Fibroblast of peridontal ligament (primary cell): ENCODE data around the gene RPS6KB2.

Source experiments
- DNase-seq: peaks from one replicate; pipeline ENCODE4 v3.0.0-alpha.2; 2010; ENCODE audit errors: extremely low read depth

The RPS6KB2 gene

GRCh38 chr11:67429722-67430121 lies 1.4 kb downstream of the RPS6KB2 start:
- DNase-seq: no peak

- no peak for DNase-seq
These were observed 3.3 kb downstream of the RPS6KB2 start for GRCh38 chr11:67431346-67432249.

- DNase-seq: no peak
These were observed 4.5 kb downstream of the RPS6KB2 start for GRCh38 chr11:67432655-67433349.

GRCh38 chr11:67433536-67434394 lies 5.5 kb downstream of the RPS6KB2 start:
- no peak for DNase-seq

- no peak for DNase-seq
These were observed 6.1 kb downstream of the RPS6KB2 start for GRCh38 chr11:67434395-67434881.

- no peak for DNase-seq
These were observed 6.9 kb downstream of the RPS6KB2 start for GRCh38 chr11:67435031-67435726.

- no peak for DNase-seq
These were observed 7.6 kb downstream of the RPS6KB2 start for GRCh38 chr11:67435727-67436458.

- DNase-seq: no peak
These were observed 8.3 kb downstream of the RPS6KB2 start for GRCh38 chr11:67436459-67437081.

GRCh38 chr11:67437082-67437808 lies 9.0 kb downstream of the RPS6KB2 start, which contains the start of gene PTPRCAP:
Gene PTPRCAP (minus strand): TSS chr11:67437682. CDS start chr11:67437619, 63 bp downstream.
- DNase-seq: no peak

- no peak for DNase-seq
These were observed 9.5 kb downstream of the RPS6KB2 start for GRCh38 chr11:67437809-67438157.

GRCh38 chr11:67438158-67438902 lies 10.0 kb downstream of the RPS6KB2 start:
- DNase-seq: no peak

- DNase-seq: peak; percentile 15
These were observed 11.3 kb downstream of the RPS6KB2 start for GRCh38 chr11:67439321-67440228.

- DNase-seq: no peak
These were observed 12.2 kb downstream of the RPS6KB2 start for GRCh38 chr11:67440229-67441097.

- no peak for DNase-seq
These were observed 12.8 kb downstream of the RPS6KB2 start for GRCh38 chr11:67441098-67441563.

- no peak for DNase-seq
These were observed 13.5 kb downstream of the RPS6KB2 start for GRCh38 chr11:67441731-67442351.
